ENCODE data around the gene CTSH.
"Not testable (repeated sequence)": the region's sequence is repeated elsewhere in the genome, so short reads cannot be mapped to it uniquely, and the experiment has no call there.

The CTSH gene

DNA sequence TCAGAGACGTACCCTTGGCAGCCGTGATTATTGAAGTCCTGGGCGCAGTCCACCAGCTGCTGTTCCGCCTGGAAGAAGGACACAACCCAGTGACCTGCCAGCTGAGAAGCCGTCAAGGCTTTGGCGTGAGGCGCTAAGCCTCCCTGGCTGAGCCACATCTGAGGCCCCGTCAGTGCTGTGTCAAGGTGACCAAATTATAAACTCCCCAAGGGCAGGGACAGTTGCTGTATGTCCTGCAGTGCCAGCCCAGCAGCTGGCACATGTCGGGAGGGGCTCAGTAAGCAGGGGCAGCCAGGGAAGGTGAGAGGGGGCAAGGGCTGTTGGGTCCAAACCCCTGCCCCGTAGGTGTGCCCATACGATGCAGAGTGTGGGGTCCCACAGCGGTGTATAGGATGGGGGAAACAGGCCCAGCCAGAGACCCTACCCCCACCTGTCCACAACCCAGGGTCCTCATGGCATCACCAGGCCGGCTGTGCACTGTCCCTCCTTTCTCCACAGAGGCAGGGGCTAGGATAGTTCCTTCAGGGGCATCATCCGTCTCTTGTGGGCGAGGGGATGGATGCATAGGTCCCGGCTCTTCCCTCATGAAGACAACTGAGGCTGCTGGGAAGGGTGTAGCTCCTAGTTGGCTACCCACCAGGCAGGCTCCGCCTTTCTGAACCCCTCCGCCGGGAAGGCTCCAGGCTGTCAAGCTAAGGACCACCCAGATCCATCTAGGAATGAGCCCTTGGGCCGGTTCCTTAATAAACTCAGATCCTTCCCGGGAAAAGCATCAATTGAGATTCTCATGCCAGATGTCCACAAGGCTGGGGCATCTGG lies 13.2 kb downstream of the CTSH start:
- peak overlapping the region in 1 of 2 donors; percentile 19 for H3K27ac ChIP-seq
- H3K36me3 ChIP-seq = peaks cover 0 to 13% (median 12%) of the 10 kb centered on the region in 3 donors
- peaks cover 0 to 51% (median 12%) of the 10 kb centered on the region in 4 donors for H3K4me1 ChIP-seq
- H3K9me3 ChIP-seq = no peaks in the 10 kb centered on the region
- intact Hi-C loops (cut with DNase I; ENCODE audit: low total_unique reads) = no loop called here
- TF ChIP-seq, protein P1, sequence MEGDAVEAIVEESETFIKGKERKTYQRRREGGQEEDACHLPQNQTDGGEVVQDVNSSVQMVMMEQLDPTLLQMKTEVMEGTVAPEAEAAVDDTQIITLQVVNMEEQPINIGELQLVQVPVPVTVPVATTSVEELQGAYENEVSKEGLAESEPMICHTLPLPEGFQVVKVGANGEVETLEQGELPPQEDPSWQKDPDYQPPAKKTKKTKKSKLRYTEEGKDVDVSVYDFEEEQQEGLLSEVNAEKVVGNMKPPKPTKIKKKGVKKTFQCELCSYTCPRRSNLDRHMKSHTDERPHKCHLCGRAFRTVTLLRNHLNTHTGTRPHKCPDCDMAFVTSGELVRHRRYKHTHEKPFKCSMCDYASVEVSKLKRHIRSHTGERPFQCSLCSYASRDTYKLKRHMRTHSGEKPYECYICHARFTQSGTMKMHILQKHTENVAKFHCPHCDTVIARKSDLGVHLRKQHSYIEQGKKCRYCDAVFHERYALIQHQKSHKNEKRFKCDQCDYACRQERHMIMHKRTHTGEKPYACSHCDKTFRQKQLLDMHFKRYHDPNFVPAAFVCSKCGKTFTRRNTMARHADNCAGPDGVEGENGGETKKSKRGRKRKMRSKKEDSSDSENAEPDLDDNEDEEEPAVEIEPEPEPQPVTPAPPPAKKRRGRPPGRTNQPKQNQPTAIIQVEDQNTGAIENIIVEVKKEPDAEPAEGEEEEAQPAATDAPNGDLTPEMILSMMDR (IDR thresholded peaks at IDR 0.05) = no peak
- no peak overlapping the region for H3K4me3 ChIP-seq
- H3K27me3 ChIP-seq = no peaks in the 10 kb centered on the region
- peak in 1 of 2 donors; percentile 65 for DNase-seq

DNA sequence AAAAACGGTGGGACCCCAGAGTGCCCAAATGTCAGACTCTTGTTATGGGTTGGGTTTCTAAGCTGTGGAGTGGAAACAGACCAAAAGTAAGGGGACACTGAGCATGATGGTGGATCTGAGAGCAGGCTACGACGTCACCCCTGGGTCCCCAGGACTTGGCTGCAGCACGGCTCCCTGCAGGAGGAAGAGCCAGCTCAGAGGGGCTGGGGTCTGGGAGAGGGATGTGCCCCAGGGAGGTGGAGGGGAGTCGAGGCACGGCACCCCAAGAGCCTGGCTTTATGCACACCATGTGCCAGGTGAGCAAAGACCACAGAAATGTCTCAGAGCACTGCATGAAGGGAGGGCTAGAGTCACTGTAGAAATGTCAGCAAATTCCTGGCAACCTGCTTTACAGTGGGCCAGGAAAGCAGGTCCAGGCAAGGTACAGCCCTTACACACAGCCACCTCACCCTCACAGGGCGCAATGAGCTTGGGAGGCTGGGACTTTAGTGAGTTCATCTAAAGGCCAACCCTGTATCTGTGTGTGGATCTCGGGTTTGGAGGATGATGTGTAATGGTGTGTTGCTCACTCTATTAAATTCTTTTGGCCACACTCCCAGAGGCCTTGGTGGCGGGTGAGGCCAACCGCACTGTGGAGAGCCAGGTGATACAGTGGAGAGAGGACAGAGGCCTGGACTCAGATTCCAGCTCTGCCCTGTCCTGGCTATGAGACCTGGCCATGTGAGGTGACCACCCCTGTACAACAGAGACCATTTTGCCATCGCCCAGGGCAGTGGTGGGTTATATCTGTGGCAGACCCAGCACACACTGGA lies 14.1 kb downstream of the CTSH start:
- peak overlapping the region in 1 of 2 donors; percentile 19 for H3K27ac ChIP-seq
- H3K4me3 ChIP-seq = no peak overlapping the region
- no peaks in the 10 kb centered on the region for H3K9me3 ChIP-seq
- H3K36me3 ChIP-seq = peaks cover 1 to 21% (median 20%) of the 10 kb centered on the region in 3 donors
- H3K27me3 ChIP-seq = no peaks in the 10 kb centered on the region
- intact Hi-C loops (cut with DNase I; ENCODE audit: low total_unique reads) = no loop called here
- peaks cover 0 to 51% (median 12%) of the 10 kb centered on the region in 4 donors for H3K4me1 ChIP-seq
- peak in 1 of 2 donors; percentile 75 for DNase-seq
- TF ChIP-seq, protein P1 (IDR thresholded peaks at IDR 0.05) = no peak

DNA sequence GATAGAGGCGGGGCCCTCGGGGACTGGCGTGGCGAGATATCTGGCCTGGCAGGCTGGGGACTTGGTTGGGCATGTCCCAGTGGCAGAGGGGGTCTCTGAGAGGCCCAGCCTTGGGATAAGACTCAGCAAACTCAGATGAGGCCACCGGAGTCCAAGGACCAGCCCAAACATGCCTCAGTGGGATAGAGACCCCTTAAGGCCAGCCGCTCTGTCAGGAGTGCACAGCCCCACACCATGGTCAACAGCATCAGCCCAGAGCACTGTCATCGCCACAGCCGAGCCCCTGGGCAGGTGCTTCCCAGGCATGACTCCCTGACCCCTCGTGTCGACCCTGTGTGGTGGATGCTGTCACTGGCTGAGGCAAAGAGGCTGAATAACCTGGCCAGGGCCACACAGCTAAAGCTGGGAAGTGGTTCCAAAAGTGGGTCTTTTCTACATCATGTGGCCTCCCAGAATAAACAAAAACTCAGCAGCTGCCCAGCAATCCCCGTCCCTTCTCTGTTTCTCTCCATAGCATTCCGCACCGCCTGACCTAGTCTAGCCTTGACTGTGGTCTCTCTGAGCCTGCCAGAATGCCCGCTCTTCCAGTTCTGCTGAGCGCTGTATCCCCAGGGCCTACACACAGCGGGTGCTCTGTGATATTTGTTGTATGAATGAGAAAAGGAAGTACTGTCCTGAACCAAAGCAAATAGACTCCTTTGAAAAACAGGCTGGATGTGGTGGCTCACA lies 15.1 kb downstream of the CTSH start:
- H3K36me3 ChIP-seq = peaks cover 12 to 31% (median 31%) of the 10 kb centered on the region in 3 donors
- no peaks in the 10 kb centered on the region for H3K9me3 ChIP-seq
- intact Hi-C loops (cut with DNase I; ENCODE audit: low total_unique reads) = no loop called here
- no peaks in the 10 kb centered on the region for H3K27me3 ChIP-seq
- H3K4me3 ChIP-seq = no peak overlapping the region
- peaks cover 0 to 50% (median 11%) of the 10 kb centered on the region in 4 donors for H3K4me1 ChIP-seq
- TF ChIP-seq, protein P1 (IDR thresholded peaks at IDR 0.05) = no peak
- DNase-seq = no peak
- no peak overlapping the region for H3K27ac ChIP-seq

DNA sequence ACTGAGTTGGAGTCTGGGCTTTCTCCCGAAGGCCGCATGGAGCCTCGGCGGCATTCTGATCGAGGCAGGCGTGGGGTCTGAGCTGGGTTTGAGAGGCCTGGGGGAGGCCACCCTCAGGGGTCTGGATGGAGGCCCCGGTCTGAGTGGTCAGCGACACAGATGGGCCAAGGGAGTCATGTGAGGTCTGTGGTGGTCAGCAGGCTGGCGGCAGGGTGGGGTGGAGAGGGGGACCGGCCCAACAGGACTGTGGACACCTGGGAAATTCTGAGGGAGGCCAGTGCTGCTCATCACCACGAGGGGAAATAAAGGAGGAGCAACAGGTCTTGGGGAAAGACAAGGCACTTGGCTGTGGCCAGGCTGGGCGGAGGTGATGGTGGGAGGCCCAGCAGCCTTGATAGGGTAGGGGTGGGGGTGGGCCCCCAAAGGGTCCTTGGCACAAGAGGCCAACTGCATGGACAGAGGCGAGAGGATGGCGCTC lies 16.2 kb downstream of the CTSH start:
- Histone ChIP-seq H3K4me1 (peaks cover 0 to 39% (median 4%) of the 10 kb centered on the region in 4 donors), H3K27ac (no peak overlapping the region), H3K9me3 (no peaks in the 10 kb centered on the region), H3K36me3 (peaks cover 16 to 40% (median 39%) of the 10 kb centered on the region in 3 donors), H3K4me3 (no peak overlapping the region), H3K27me3 (no peaks in the 10 kb centered on the region)
- TF ChIP-seq, protein P1 (IDR thresholded peaks at IDR 0.05) = no peak
- intact Hi-C loops (cut with DNase I; ENCODE audit: low total_unique reads) = no loop called here
- no peak for DNase-seq

DNA sequence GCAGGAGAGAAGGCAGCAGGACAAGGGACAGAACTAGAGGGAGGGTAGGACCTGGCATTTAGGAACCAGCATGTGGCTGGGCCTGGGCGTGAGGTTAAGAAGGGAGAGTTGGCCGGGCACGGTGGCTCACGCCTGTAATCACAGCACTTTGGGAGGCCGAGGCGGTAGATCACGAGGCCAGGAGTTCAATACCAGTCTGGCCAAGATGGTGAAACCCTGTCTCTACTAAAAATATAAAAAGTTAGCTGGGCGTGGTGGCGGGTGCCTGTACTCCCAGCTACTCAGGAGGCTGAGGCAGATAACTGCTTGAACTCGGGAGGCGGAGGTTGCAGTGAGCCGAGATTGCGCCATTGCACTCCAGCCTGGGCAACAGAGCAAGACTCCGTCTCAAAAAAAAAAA lies 16.7 kb downstream of the CTSH start:
- H3K9me3 ChIP-seq; intact Hi-C loops (cut with DNase I; ENCODE audit: low total_unique reads); H3K27ac ChIP-seq; H3K27me3 ChIP-seq; DNase-seq; H3K4me3 ChIP-seq: not testable (repeated sequence)
- Histone ChIP-seq H3K4me1 (peaks cover 0 to 35% (median 0%) of the 10 kb centered on the region in 4 donors), H3K36me3 (peaks cover 19 to 45% (median 44%) of the 10 kb centered on the region in 3 donors)

Data from tibial artery (tissue), 4 donors.